ENCODE measurements around the gene CUBN. TPM values are rescaled to one million over a fixed set of nuclear protein-coding genes. Genes with fewer than 3 reads are reported as not detected.

CUBN gene
- polyA plus RNA-seq, 1 experiment, result 0.76 TPM

GRCh38 chr10:16867556-16867955 lies 262.1 kb downstream of the CUBN start:
- no peaks in the 10 kb centered on the region for H3K9me3 ChIP-seq (ENCODE audit: control insufficient read depth, insufficient read depth, low read length)
- ChIA-PET CTCF (interaction anchor here (0.9 to 1.9 kb wide), 2 partner anchors 14 to 389 kb away, joined by 3 to 6 read pairs; no protein-coding TSS in a partner anchor), POLR2A (no interaction called here)
- DNase-seq (ENCODE audit: low read depth, low spot score), result no peak
- H3K4me3 ChIP-seq (ENCODE audit: low read depth, low read length), result no peak overlapping the region
- no peak for TF ChIP-seq CTCF (IDR thresholded peaks at IDR 0.05; ENCODE audit: low read depth, low read length)
- H3K27ac ChIP-seq (ENCODE audit: low read depth, low read length), result no peak overlapping the region
- H3K27me3 ChIP-seq (ENCODE audit: control insufficient read depth, insufficient read depth, low read length), result no peaks in the 10 kb centered on the region

- H3K27ac ChIP-seq (ENCODE audit: low read depth, low read length), result no peak overlapping the region
- POLR2A ChIA-PET, result no interaction called here
- no peaks in the 10 kb centered on the region for H3K9me3 ChIP-seq (ENCODE audit: control insufficient read depth, insufficient read depth, low read length)
- CTCF ChIA-PET, result interaction anchor here (0.9 to 1.9 kb wide), 2 partner anchors 14 to 390 kb away, joined by 3 to 6 read pairs; no protein-coding TSS in a partner anchor
- DNase-seq (ENCODE audit: low read depth, low spot score), result no peak
- no peaks in the 10 kb centered on the region for H3K27me3 ChIP-seq (ENCODE audit: control insufficient read depth, insufficient read depth, low read length)
- H3K4me3 ChIP-seq (ENCODE audit: low read depth, low read length), result no peak overlapping the region
- TF ChIP-seq CTCF (IDR thresholded peaks at IDR 0.05; ENCODE audit: low read depth, low read length), result no peak
These were observed 262.9 kb downstream of the CUBN start for GRCh38 chr10:16866541-16867275.

- no peak for DNase-seq (ENCODE audit: low read depth, low spot score)
- H3K27ac ChIP-seq (ENCODE audit: low read depth, low read length), result no peak overlapping the region
- no peak overlapping the region for H3K4me3 ChIP-seq (ENCODE audit: low read depth, low read length)
- no peak for TF ChIP-seq CTCF (IDR thresholded peaks at IDR 0.05; ENCODE audit: low read depth, low read length)
- POLR2A ChIA-PET, result no interaction called here
- H3K27me3 ChIP-seq (ENCODE audit: control insufficient read depth, insufficient read depth, low read length), result no peaks in the 10 kb centered on the region
- CTCF ChIA-PET, result interaction anchor here (1.9 kb wide), 1 partner anchor 13 kb away, joined by 6 read pairs; no protein-coding TSS in a partner anchor
- no peaks in the 10 kb centered on the region for H3K9me3 ChIP-seq (ENCODE audit: control insufficient read depth, insufficient read depth, low read length)
These were observed 263.8 kb downstream of the CUBN start for GRCh38 chr10:16865766-16866165.

- Histone ChIP-seq H3K4me3 (ENCODE audit: low read depth, low read length) (no peak overlapping the region), H3K9me3 (ENCODE audit: control insufficient read depth, insufficient read depth, low read length) (no peaks in the 10 kb centered on the region), H3K27me3 (ENCODE audit: control insufficient read depth, insufficient read depth, low read length) (no peaks in the 10 kb centered on the region), H3K27ac (ENCODE audit: low read depth, low read length) (no peak overlapping the region)
- ChIA-PET CTCF (interaction anchor here (0.6 to 2.0 kb wide), 6 partner anchors 8 to 323 kb away, joined by 3 to 10 read pairs (median 3); no protein-coding TSS in a partner anchor), POLR2A (no interaction called here)
- TF ChIP-seq CTCF (IDR thresholded peaks at IDR 0.05; ENCODE audit: low read depth, low read length), result no peak
- DNase-seq (ENCODE audit: low read depth, low spot score), result no peak
These were observed 265.8 kb downstream of the CUBN start for GRCh38 chr10:16863766-16864165.

- POLR2A ChIA-PET, result interaction anchor here (1.1 kb wide), 1 partner anchor 13 kb away, joined by 3 read pairs; no protein-coding TSS in a partner anchor
- H3K4me3 ChIP-seq (ENCODE audit: low read depth, low read length), result no peak overlapping the region
- TF ChIP-seq CTCF (IDR thresholded peaks at IDR 0.05; ENCODE audit: low read depth, low read length), result no peak
- no peaks in the 10 kb centered on the region for H3K27me3 ChIP-seq (ENCODE audit: control insufficient read depth, insufficient read depth, low read length)
- no peak overlapping the region for H3K27ac ChIP-seq (ENCODE audit: low read depth, low read length)
- no peak for DNase-seq (ENCODE audit: low read depth, low spot score)
- no peaks in the 10 kb centered on the region for H3K9me3 ChIP-seq (ENCODE audit: control insufficient read depth, insufficient read depth, low read length)
- CTCF ChIA-PET, result interaction anchor here (2.5 kb wide), 1 partner anchor 14 kb away, joined by 9 read pairs; no protein-coding TSS in a partner anchor
These were observed 272.2 kb downstream of the CUBN start for GRCh38 chr10:16857419-16857818.
